DND-41 (cell line): Measurements from ENCODE around the gene EYS.
"Not testable (repeated sequence)": the region's sequence is repeated elsewhere in the genome, so short reads cannot be mapped to it uniquely, and the experiment has no call there.

Experiments
- ATAC-seq: fragments of 200-7000 bp; cut with Tn5 transposase; 3 replicates; pipeline ENCODE4 v1.9.1; 2021; ENCODE audit warnings: low read depth; ENCODE audit not compliant: insufficient read depth
- DNase-seq: peaks from one replicate; pipeline ENCODE4 v3.0.0-alpha.2; 2020
- H2AFZ ChIP-seq: 2 replicates; pipeline ENCODE4 v1.6.0; 2012; ENCODE audit warnings: low read depth, low read length
- H3K27ac ChIP-seq: 2 replicates; pipeline ENCODE4 v1.5.1; 2012; ENCODE audit warnings: low read length, inconsistent platforms
- H3K27me3 ChIP-seq: fragments of 200-600 bp; sonication (generic); 2 replicates; pipeline ENCODE4 v1.6.0; 2012; ENCODE audit warnings: low read length, mild to moderate bottlenecking, inconsistent platforms; ENCODE audit not compliant: insufficient read depth, poor library complexity
- H3K36me3 ChIP-seq: 2 replicates; pipeline ENCODE4 v1.5.1; 2012; ENCODE audit warnings: low read length, inconsistent platforms; ENCODE audit not compliant: insufficient read depth
- H3K4me1 ChIP-seq: 2 replicates; pipeline ENCODE4 v1.5.1; 2012; ENCODE audit warnings: mild to moderate bottlenecking, low read length; ENCODE audit not compliant: insufficient read depth
- H3K4me2 ChIP-seq: 2 replicates; pipeline ENCODE4 v1.6.0; 2012; ENCODE audit warnings: mild to moderate bottlenecking, moderate library complexity, low read length, inconsistent platforms; ENCODE audit not compliant: insufficient read depth
- H3K4me3 ChIP-seq, 2 experiments: fragments of 200-600 bp in 1 of 2; shearing (Covaris generic) in 1 of 2; 2 replicates each; pipeline ENCODE4 v1.5.1; 2012 to 2016; ENCODE audit warnings: inconsistent platforms in 2 of 2, low read length in 2 of 2, mild to moderate bottlenecking in 2 of 2, low read depth in 1 of 2, moderate library complexity in 1 of 2
- H3K79me2 ChIP-seq: 2 replicates; pipeline ENCODE4 v1.6.0; 2012; ENCODE audit warnings: low read length, inconsistent platforms; ENCODE audit not compliant: insufficient read depth
- H3K9ac ChIP-seq: 2 replicates; pipeline ENCODE4 v1.6.0; 2012; ENCODE audit warnings: low read depth, mild to moderate bottlenecking, inconsistent platforms, low read length, moderate library complexity
- H3K9me3 ChIP-seq: 2 replicates; pipeline ENCODE4 v1.5.1; 2012; ENCODE audit warnings: low read length, moderate library complexity, mild to moderate bottlenecking, inconsistent platforms; ENCODE audit not compliant: insufficient read depth, severe bottlenecking
- H4K20me1 ChIP-seq: 2 replicates; pipeline ENCODE4 v1.6.0; 2012; ENCODE audit warnings: low read length; ENCODE audit not compliant: insufficient read depth
- EZH2 ChIP-seq: IDR thresholded peaks from 3 replicates; pipeline ENCODE4 v1.6.1; 2012; ENCODE audit warnings: borderline replicate concordance, low read depth, mild to moderate bottlenecking, moderate library complexity, low read length, inconsistent platforms; ENCODE audit not compliant: severe bottlenecking
- TF ChIP-seq, protein P1 (sequence below): IDR thresholded peaks from 2 replicates; pipeline ENCODE4 v1.5.1; 2012; ENCODE audit warnings: borderline replicate concordance, low read length, moderate library complexity, mild to moderate bottlenecking; ENCODE audit not compliant: poor library complexity, severe bottlenecking; ENCODE audit errors: extremely low read depth

Gene EYS

DNA sequence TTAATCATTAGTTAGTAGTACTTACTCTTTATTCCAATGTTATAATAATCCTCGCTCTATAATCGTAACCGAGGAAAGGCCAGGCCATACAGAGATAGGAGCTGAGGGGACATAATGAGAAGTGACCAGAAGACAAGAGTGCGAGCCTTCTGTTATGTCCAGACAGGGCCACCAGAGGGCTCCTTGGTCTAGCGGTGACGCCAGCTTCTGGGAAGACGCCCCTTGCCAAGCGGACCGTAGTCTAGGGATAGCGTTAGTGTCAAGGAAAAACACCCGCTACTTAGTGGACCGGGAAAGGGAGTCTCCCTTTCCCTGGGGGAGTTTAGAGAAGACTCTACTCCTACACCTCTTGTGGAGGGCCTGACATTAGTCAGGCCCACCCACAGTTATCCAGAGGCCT lies 1237.6 kb downstream of the EYS start:
- H3K4me2 ChIP-seq, H3K9ac ChIP-seq, H4K20me1 ChIP-seq, DNase-seq, H3K9me3 ChIP-seq, H3K36me3 ChIP-seq, H3K4me3 ChIP-seq, H3K4me1 ChIP-seq, H3K79me2 ChIP-seq, H3K27me3 ChIP-seq, H2AFZ ChIP-seq, H3K27ac ChIP-seq, ATAC-seq: not testable (repeated sequence)
- TF ChIP-seq, protein P1, sequence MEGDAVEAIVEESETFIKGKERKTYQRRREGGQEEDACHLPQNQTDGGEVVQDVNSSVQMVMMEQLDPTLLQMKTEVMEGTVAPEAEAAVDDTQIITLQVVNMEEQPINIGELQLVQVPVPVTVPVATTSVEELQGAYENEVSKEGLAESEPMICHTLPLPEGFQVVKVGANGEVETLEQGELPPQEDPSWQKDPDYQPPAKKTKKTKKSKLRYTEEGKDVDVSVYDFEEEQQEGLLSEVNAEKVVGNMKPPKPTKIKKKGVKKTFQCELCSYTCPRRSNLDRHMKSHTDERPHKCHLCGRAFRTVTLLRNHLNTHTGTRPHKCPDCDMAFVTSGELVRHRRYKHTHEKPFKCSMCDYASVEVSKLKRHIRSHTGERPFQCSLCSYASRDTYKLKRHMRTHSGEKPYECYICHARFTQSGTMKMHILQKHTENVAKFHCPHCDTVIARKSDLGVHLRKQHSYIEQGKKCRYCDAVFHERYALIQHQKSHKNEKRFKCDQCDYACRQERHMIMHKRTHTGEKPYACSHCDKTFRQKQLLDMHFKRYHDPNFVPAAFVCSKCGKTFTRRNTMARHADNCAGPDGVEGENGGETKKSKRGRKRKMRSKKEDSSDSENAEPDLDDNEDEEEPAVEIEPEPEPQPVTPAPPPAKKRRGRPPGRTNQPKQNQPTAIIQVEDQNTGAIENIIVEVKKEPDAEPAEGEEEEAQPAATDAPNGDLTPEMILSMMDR = peak; percentile 12

DNA sequence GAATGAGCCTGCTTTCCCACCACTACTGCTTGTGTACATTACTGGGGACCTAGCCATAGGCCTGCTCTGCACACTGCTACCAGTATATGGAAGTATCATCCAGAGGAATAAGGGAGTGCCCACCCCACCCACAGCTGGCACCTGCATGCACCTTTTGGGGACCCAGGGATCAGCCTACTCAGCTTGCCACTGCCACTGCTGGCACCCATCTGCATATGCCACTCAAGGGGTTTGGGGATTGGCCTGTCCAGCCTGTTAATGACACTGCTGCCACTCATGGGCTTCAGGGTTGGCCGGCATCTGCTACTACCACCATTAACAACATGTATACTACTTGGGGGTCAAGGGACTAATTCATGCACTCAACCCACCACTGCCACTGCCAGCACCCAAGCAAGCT lies 1239.4 kb downstream of the EYS start:
- no peaks in the 10 kb centered on the region for H3K27me3 ChIP-seq
- H3K9me3 ChIP-seq = no peaks in the 10 kb centered on the region
- H2AFZ ChIP-seq = no peak overlapping the region
- no peak overlapping the region for H3K4me3 ChIP-seq
- no peak overlapping the region for H3K4me2 ChIP-seq
- no peaks in the 10 kb centered on the region for H3K36me3 ChIP-seq
- no peak for ATAC-seq
- TF ChIP-seq EZH2 = no peak
- TF ChIP-seq, protein P1 = no peak
- no peaks in the 10 kb centered on the region for H4K20me1 ChIP-seq
- H3K4me1 ChIP-seq = no peaks in the 10 kb centered on the region
- no peak for DNase-seq
- H3K27ac ChIP-seq = no peak overlapping the region
- H3K79me2 ChIP-seq = no peaks in the 10 kb centered on the region
- H3K9ac ChIP-seq = no peak overlapping the region

DNA sequence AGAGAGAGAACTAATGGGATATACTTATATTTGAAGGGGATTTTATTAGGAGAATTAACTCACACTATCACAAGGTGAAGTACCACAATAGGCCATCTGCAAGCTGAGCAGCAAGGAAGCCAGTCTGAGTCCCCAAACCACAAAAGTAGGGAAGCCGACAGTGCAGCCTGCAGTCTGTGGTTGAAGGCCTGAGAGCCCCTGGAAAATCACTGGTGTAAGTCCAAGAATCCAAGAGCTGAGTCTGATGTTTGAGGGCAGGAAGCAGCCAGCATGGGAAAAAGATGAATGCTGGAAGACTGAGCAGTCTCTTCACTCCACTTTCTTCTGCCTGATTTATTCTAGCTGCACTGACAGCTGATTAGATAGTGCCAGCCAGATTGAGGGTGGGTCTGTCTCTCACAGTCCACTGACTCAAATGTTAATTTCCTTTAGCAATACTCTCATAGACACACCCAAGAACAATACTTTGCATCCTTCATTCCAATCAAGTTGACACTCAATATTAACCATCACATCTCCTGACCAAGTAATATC lies 1247.5 kb downstream of the EYS start:
- no peak overlapping the region for H3K4me3 ChIP-seq
- ATAC-seq = no peak
- no peaks in the 10 kb centered on the region for H3K36me3 ChIP-seq
- no peak overlapping the region for H3K4me2 ChIP-seq
- H3K9me3 ChIP-seq = no peaks in the 10 kb centered on the region
- no peaks in the 10 kb centered on the region for H3K79me2 ChIP-seq
- no peak for DNase-seq
- no peak overlapping the region for H2AFZ ChIP-seq
- no peaks in the 10 kb centered on the region for H3K27me3 ChIP-seq
- no peak overlapping the region for H3K27ac ChIP-seq
- TF ChIP-seq, protein P1 = no peak
- no peak for TF ChIP-seq EZH2
- H3K4me1 ChIP-seq = no peaks in the 10 kb centered on the region
- no peaks in the 10 kb centered on the region for H4K20me1 ChIP-seq
- no peak overlapping the region for H3K9ac ChIP-seq

DNA sequence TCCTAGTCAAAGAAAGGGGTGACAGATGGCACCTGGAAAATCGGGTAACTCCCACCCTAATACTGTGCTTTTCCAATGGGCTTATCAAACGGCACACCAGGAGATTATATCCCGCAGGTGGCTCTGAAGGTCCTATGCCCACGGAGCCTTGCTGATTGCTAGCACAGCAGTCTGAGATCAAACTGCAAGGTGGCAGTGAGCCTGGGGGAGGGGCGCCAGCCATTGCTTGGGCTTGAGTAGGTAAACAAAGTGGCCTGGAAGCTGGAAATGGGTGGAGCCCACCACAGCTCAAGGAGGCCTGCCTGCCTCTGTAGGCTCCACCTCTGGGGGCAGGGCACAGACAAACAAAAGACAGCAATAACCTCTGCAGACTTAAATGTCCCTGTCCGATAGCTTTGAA lies 1258.9 kb downstream of the EYS start:
- not testable (repeated sequence) for H3K4me1 ChIP-seq, H3K27me3 ChIP-seq, H3K9me3 ChIP-seq, H4K20me1 ChIP-seq, DNase-seq, H3K36me3 ChIP-seq, H3K4me2 ChIP-seq, H3K79me2 ChIP-seq, H3K9ac ChIP-seq, H2AFZ ChIP-seq, H3K27ac ChIP-seq, ATAC-seq, H3K4me3 ChIP-seq
